ENCODE data around the gene TRNP1. TPM values are rescaled to one million over a fixed set of nuclear protein-coding genes. Genes with fewer than 3 reads are reported as not detected.
A peak's percentile ranks its signal among the peaks of the same experiment; 100 is the strongest.

Gene TRNP1
- polyA plus RNA-seq, 1 experiment: 68.9 TPM

DNA sequence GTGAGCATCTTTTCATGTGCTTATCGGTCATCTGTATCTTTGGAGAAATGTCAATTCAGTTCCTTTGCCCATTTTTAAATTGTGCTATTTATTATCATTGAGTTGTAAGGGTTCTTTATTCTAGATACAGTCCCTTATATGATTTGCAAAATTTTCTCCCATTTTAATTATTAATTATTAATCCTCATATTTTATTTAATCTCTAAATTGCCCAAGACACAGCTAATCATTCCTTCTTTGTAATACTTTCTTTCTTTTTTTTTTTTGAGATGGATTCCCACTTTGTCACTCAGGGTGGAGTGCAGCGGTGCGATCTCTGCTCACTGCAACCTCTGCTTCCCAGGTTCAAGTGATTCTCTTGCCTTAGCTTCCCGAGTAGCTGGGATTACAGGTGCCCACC is 32.2 kb downstream of the TRNP1 start:
- Histone ChIP-seq H3K4me3 (ENCODE audit: low read depth, low read length) (no peak overlapping the region), H3K36me3 (ENCODE audit: control insufficient read depth, insufficient read depth, low read length) (no peaks in the 10 kb centered on the region), H3K27me3 (ENCODE audit: control insufficient read depth, insufficient read depth, low read length) (no peaks in the 10 kb centered on the region)
- TF ChIP-seq, protein P1, sequence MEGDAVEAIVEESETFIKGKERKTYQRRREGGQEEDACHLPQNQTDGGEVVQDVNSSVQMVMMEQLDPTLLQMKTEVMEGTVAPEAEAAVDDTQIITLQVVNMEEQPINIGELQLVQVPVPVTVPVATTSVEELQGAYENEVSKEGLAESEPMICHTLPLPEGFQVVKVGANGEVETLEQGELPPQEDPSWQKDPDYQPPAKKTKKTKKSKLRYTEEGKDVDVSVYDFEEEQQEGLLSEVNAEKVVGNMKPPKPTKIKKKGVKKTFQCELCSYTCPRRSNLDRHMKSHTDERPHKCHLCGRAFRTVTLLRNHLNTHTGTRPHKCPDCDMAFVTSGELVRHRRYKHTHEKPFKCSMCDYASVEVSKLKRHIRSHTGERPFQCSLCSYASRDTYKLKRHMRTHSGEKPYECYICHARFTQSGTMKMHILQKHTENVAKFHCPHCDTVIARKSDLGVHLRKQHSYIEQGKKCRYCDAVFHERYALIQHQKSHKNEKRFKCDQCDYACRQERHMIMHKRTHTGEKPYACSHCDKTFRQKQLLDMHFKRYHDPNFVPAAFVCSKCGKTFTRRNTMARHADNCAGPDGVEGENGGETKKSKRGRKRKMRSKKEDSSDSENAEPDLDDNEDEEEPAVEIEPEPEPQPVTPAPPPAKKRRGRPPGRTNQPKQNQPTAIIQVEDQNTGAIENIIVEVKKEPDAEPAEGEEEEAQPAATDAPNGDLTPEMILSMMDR (IDR thresholded peaks at IDR 0.05; ENCODE audit: insufficient read depth, low read depth, low read length): no peak
- POLR2A ChIA-PET: no interaction called here
- no peak for DNase-seq (ENCODE audit: low read depth)
- CTCF ChIA-PET: interaction anchor here (0.7 to 1.8 kb wide), 3 partner anchors 13 to 59 kb away, joined by 3 to 4 read pairs (median 4); partner anchors contain the start of gene TENT5B

DNA sequence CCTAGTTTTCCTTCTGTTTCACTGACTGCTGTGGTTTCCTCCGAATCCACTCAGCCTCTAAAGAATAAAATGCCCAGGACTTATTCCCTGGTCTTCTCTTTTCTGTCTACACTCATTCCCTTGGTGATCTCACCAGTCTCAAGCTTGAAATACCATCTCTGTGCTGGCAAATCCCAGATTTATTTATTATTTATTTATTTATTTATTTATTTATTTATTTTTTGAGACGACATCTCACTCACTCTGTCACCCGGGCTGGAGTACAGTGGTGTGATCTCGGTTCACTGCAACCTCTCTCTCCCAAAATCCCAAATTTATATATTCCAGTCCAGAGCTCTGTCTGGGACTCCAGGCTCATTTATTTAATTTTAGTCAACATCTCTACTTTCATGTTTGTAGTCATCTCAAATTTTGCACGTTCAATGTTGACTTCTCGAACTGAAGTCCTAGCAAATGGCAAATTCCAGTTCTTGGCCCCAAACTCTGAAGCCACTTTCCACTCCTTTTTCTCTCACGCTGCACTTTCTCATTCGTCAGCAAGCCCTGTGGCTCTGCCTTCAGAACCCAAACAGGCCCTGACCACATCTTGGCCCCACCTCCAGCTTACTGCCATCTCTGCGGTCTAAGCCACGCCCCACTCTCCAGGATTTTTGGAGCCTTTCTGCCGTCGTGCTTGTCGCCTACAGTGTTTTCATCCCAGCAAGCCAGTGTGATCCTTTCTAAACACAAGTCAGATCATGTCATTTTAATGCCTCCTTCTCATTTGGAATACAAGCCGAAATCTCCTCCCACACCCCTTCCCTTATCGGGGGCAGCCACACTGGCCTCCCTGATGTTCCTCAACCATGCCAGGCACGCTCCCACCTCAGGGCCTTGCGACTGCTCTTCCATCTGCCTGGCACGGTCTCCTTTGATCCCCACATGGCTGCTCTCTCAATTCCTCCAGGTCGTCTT is 33.4 kb downstream of the TRNP1 start:
- TF ChIP-seq, protein P1 (IDR thresholded peaks at IDR 0.05; ENCODE audit: insufficient read depth, low read depth, low read length): no peak
- CTCF ChIA-PET: interaction anchor here (1.0 to 3.2 kb wide), 4 partner anchors 14 to 66 kb away, joined by 3 to 14 read pairs (median 4); partner anchors contain the start of gene TENT5B
- Histone ChIP-seq H3K27me3 (ENCODE audit: control insufficient read depth, insufficient read depth, low read length) (no peaks in the 10 kb centered on the region), H3K36me3 (ENCODE audit: control insufficient read depth, insufficient read depth, low read length) (no peaks in the 10 kb centered on the region), H3K4me3 (ENCODE audit: low read depth, low read length) (no peak overlapping the region)
- DNase-seq (ENCODE audit: low read depth): peak; percentile 44
- POLR2A ChIA-PET: no interaction called here

DNA sequence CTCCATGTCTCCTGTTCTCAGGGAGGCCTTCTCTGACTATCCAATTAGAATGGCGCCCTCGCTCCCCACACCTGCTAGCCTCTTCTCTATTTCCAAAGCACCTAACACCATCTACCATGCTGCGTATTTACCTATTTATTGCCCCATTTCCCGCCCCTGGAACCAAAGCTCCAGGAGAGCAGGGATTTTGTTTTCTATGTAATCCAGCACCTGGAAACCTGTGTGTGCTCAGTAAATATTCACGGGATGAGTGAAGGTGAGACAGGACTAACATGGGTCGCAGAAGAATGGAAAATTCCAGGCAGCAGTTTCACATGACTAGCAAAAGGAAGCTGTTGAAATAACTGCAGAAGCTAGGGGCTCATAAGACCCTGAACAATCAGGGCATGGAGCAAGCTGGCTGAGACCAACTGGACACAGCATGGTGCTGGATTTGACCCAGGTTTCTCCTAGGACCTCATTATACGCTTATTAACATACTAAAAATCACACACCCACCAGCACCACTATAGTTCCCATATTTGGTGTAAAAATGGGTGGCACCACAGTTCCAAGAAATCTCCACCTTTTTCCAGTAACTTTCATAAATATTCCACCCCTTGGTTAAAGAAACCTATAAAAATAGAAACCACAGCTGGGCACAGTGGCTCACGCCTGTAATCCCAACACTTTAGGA is 34.2 kb downstream of the TRNP1 start:
- Histone ChIP-seq H3K4me3 (ENCODE audit: low read depth, low read length) (no peak overlapping the region), H3K27me3 (ENCODE audit: control insufficient read depth, insufficient read depth, low read length) (no peaks in the 10 kb centered on the region), H3K36me3 (ENCODE audit: control insufficient read depth, insufficient read depth, low read length) (no peaks in the 10 kb centered on the region)
- TF ChIP-seq, protein P1 (IDR thresholded peaks at IDR 0.05; ENCODE audit: insufficient read depth, low read depth, low read length): no peak
- no peak for DNase-seq (ENCODE audit: low read depth)
- CTCF ChIA-PET: interaction anchor here (1.0 to 3.2 kb wide), 3 partner anchors 16 to 65 kb away, joined by 3 to 14 read pairs (median 9); no protein-coding TSS in a partner anchor
- POLR2A ChIA-PET: interaction anchor here (0.6 kb wide), 1 partner anchor 32 kb away, joined by 4 read pairs; no protein-coding TSS in a partner anchor

DNA sequence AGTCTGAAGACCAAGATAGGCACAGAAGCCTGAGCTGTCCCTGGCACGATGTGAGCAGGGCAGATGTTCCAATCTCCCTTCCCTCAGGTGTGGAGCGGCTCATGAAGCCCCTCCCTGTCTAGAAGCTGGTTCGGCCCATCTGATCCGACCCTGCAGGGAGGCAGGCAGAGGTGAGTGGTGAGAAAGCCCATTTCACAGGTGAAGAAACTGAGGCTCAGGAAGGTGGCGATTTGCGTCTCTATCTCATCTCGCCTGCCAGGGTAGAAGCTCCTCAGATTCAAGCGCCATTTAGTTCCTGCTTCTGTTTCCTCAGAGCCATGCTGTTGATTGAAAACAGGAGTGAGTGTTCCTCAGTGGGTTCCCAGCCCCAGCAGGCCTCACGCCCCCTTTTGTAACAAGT is 36.0 kb downstream of the TRNP1 start:
- H3K4me3 ChIP-seq (ENCODE audit: low read depth, low read length): no peak overlapping the region
- H3K27me3 ChIP-seq (ENCODE audit: control insufficient read depth, insufficient read depth, low read length): no peaks in the 10 kb centered on the region
- POLR2A ChIA-PET: no interaction called here
- TF ChIP-seq, protein P1 (IDR thresholded peaks at IDR 0.05; ENCODE audit: insufficient read depth, low read depth, low read length): no peak
- CTCF ChIA-PET: interaction anchor here (1.0 to 3.2 kb wide), 3 partner anchors 14 to 33 kb away, joined by 3 to 14 read pairs (median 9); no protein-coding TSS in a partner anchor
- no peak for DNase-seq (ENCODE audit: low read depth)
- no peaks in the 10 kb centered on the region for H3K36me3 ChIP-seq (ENCODE audit: control insufficient read depth, insufficient read depth, low read length)

All from BJ (cell line).